SK-MEL-5 (cell line): ENCODE measurements around the gene SASH1. TPM values are rescaled to one million over a fixed set of nuclear protein-coding genes. Genes with fewer than 3 reads are reported as not detected.

Source experiments
- DNase-seq: peaks from one replicate; pipeline ENCODE4 v3.0.0-alpha.2; 2016; ENCODE audit warnings: low read depth, low spot score
- in situ Hi-C: cut with HindIII; loops from 2 replicates; pipeline ENCODE4 v1.10.0; 2016; ENCODE audit warnings: low sequenced_read_pairs, high pct_unique_total_duplicates, low pct_unique_long_range_greater_than_20kb
- polyA plus RNA-seq, 2 experiments: library from polyadenylated mRNA; depleted of rRNA; stranded (reverse); fragments of >200 nt; gene quantifications; 2 replicates each; pipeline ENCODE4 v1.2.3, GENCODE V29; 2015
- total RNA-seq: library from RNA; depleted of rRNA; stranded (reverse); fragments of >200 nt; shearing (Covaris generic); gene quantifications from 2 replicates; pipeline ENCODE4 v1.2.3, GENCODE V29; 2014; rRNA removed

SASH1 gene
- 43.7 and 55.0 TPM in 2 replicates for total RNA-seq
- 61.0 and 74.3 TPM in 2 replicates for polyA plus RNA-seq (2015; cell fraction: cytosol; rRNA removed)
- polyA plus RNA-seq (2015; cell fraction: nucleus; rRNA removed) = 31.0 and 54.4 TPM in 2 replicates

- peak; percentile 96 for DNase-seq
- in situ Hi-C loops = no loop called here
Observed at GRCh38 chr6:148342350-148343046, at the start of gene SASH1. Gene SASH1 (plus strand): TSS chr6:148342838. CDS start chr6:148343068, 230 bp downstream.

GRCh38 chr6:148293181-148293995 lies 49.2 kb upstream of the SASH1 start:
- no peak for DNase-seq
- in situ Hi-C loops = no loop called here

GRCh38 chr6:148294059-148294458 lies 48.6 kb upstream of the SASH1 start:
- DNase-seq = no peak
- in situ Hi-C loops = no loop called here

- DNase-seq = no peak
- in situ Hi-C loops = no loop called here
Observed at GRCh38 chr6:148295261-148295887, 47.3 kb upstream of the SASH1 start.

GRCh38 chr6:148296771-148297170 lies 45.9 kb upstream of the SASH1 start:
- no peak for DNase-seq
- in situ Hi-C loops = no loop called here

- DNase-seq = no peak
- in situ Hi-C loops = no loop called here
Observed at GRCh38 chr6:148298683-148299082, 44.0 kb upstream of the SASH1 start.

- no peak for DNase-seq
- in situ Hi-C loops = no loop called here
Observed at GRCh38 chr6:148303616-148304015, 39.0 kb upstream of the SASH1 start.

GRCh38 chr6:148304976-148305375 lies 37.7 kb upstream of the SASH1 start:
- DNase-seq = peak; percentile 70
- in situ Hi-C loops = no loop called here

GRCh38 chr6:148306286-148306685 lies 36.4 kb upstream of the SASH1 start:
- in situ Hi-C loops = no loop called here
- DNase-seq = no peak

GRCh38 chr6:148307405-148307804 lies 35.2 kb upstream of the SASH1 start:
- DNase-seq = no peak
- in situ Hi-C loops = no loop called here

- in situ Hi-C loops = no loop called here
- no peak for DNase-seq
Observed at GRCh38 chr6:148309301-148309700, 33.3 kb upstream of the SASH1 start.

- in situ Hi-C loops = no loop called here
- DNase-seq = no peak
Observed at GRCh38 chr6:148311966-148312669, 30.5 kb upstream of the SASH1 start.

- in situ Hi-C loops = no loop called here
- DNase-seq = no peak
Observed at GRCh38 chr6:148313488-148313887, 29.1 kb upstream of the SASH1 start.

- in situ Hi-C loops = no loop called here
- no peak for DNase-seq
Observed at GRCh38 chr6:148316308-148316707, 26.3 kb upstream of the SASH1 start.

- in situ Hi-C loops = no loop called here
Observed at GRCh38 chr6:148317051-148317450, 25.6 kb upstream of the SASH1 start.

GRCh38 chr6:148317739-148318138 lies 24.9 kb upstream of the SASH1 start:
- in situ Hi-C loops = no loop called here
- DNase-seq = peak; percentile 74

More at GRCh38 chr6:148317051-148317450, 25.6 kb upstream of the SASH1 start:
- peak; percentile 38 for DNase-seq

GRCh38 chr6:148322704-148323103 lies 19.9 kb upstream of the SASH1 start:
- in situ Hi-C loops = no loop called here
- DNase-seq = no peak

- in situ Hi-C loops = no loop called here
Observed at GRCh38 chr6:148323344-148323743, 19.3 kb upstream of the SASH1 start.

More at GRCh38 chr6:148323344-148323743, 19.3 kb upstream of the SASH1 start:
- DNase-seq = no peak
